MM.1S (cell line): ENCODE measurements around the gene METTL24.

Experiments used
- EZH2phosphoT487 ChIP-seq: fragments of 300-600 bp; sonication (generic); IDR thresholded peaks from 2 replicates; pipeline ENCODE4 v1.6.1; 2018; ENCODE audit warnings: antibody characterized with exemption, low read length
- TF ChIP-seq, protein P1 (sequence below): fragments of 300-600 bp; sonication (generic); IDR thresholded peaks from 2 replicates; pipeline ENCODE4 v1.5.1; 2016; ENCODE audit warnings: antibody characterized with exemption, low read length, mixed read lengths

DNA sequence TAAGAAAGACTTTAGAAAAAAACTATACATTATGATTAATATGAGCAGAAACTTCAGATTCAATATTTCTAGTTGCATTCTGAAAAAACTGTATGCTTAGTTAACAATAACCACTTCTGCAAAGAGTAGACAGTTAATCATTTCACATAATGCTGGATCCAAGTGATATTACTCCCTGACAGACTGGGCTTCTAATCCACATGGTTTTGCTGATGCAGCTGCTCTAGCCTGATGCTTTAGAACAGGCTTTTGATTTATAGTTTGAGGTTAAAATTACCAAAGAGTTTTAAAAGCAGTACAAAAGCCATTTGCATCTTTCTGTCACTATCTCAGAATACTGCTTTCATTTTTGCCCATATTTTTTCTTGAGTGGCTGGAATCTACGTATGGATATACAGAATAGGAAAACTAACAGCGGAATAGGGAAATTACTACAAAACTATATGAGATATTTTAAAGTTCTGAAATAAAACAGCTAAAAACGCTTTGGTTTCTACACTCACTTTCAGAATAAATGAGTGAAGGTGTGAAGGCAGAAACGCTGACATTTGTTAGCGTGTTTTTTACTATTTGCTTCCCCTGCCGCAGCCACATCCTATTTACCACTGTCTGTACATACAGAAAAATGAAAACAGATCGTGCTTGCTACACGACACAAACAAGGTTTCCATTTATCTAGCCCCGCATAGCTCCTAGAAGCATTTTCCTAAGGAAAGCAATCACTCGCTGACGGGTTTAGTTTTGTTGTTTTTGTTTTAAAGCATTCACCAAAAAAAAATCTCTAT lies 61.7 kb downstream of the METTL24 start:
- TF ChIP-seq, protein P1, sequence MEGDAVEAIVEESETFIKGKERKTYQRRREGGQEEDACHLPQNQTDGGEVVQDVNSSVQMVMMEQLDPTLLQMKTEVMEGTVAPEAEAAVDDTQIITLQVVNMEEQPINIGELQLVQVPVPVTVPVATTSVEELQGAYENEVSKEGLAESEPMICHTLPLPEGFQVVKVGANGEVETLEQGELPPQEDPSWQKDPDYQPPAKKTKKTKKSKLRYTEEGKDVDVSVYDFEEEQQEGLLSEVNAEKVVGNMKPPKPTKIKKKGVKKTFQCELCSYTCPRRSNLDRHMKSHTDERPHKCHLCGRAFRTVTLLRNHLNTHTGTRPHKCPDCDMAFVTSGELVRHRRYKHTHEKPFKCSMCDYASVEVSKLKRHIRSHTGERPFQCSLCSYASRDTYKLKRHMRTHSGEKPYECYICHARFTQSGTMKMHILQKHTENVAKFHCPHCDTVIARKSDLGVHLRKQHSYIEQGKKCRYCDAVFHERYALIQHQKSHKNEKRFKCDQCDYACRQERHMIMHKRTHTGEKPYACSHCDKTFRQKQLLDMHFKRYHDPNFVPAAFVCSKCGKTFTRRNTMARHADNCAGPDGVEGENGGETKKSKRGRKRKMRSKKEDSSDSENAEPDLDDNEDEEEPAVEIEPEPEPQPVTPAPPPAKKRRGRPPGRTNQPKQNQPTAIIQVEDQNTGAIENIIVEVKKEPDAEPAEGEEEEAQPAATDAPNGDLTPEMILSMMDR, result no peak
- TF ChIP-seq EZH2phosphoT487, result no peak
